Psoas muscle (tissue), 8 donors: Measurements from ENCODE around the gene ZNF580. TPM values are rescaled to one million over a fixed set of nuclear protein-coding genes. Genes with fewer than 3 reads are reported as not detected.

Experiments
- ATAC-seq, 4 donors: fragments of 200-7000 bp; cut with Tn5 transposase; one replicate each; pipeline ENCODE4 v1.9.1; 2020; ENCODE audit warnings: moderate library complexity in 3 of 4, mild to moderate bottlenecking in 2 of 4
- DNase-seq, 2 donors: peaks; one replicate each; pipeline ENCODE4 v3.0.0-alpha.2; 2020
- H3K27ac ChIP-seq: fragments of 200-600 bp; one replicate; pipeline ENCODE4 v1.8.0; 2022
- H3K27me3 ChIP-seq, 3 donors: fragments of 200-600 bp in 1 of 3; one replicate each; pipeline versions ENCODE4 v1.6.1 to v1.8.0; 2013 to 2022; ENCODE audit warnings: low read length in 2 of 3, mild to moderate bottlenecking in 2 of 3, moderate library complexity in 1 of 3; ENCODE audit not compliant: insufficient read depth in 3 of 3
- H3K36me3 ChIP-seq, 2 donors: fragments of 200-600 bp in 1 of 2; one replicate each; pipeline versions ENCODE4 v1.6.1 to v1.8.0; 2013 to 2022; ENCODE audit warnings: low read depth in 1 of 2, mild to moderate bottlenecking in 1 of 2, moderate library complexity in 1 of 2; ENCODE audit not compliant: insufficient read depth in 1 of 2
- H3K4me1 ChIP-seq: fragments of 200-600 bp; one replicate; pipeline ENCODE4 v1.8.0; 2022
- H3K4me3 ChIP-seq: fragments of 200-600 bp; one replicate; pipeline ENCODE4 v1.8.0; 2022; ENCODE audit warnings: mild to moderate bottlenecking
- H3K9me3 ChIP-seq: fragments of 200-600 bp; one replicate; pipeline ENCODE4 v1.8.0; 2022
- WGBS, 3 donors: extraction: QIAGEN DNeasy Blood & Tissue Kit; methylation state at CpG; one replicate each; pipeline versions ENCODE4 v1.1.6 to v1.1.7; 2013; 5-methylcytosine and 5-hydroxymethylcytosine counted together
- intact Hi-C, 2 donors: fragments of 100-400 bp; cut with DNase I; formaldehyde crosslinking; loops; one replicate each; pipeline versions ENCODE4 v1.11.0 to v1.14.2; 2022
- polyA plus RNA-seq, 3 donors: library from polyadenylated mRNA; stranded (reverse); fragments of 200-250 nt; gene quantifications; one replicate each; pipeline ENCODE4 v1.2.3, GENCODE V29; 2013
- total RNA-seq, 4 donors: library from RNA; stranded (reverse); fragmentation: NEBNext Ultra II Directional in 2 of 4; extraction: Animal tissue kit (Norgen Biotek cat#: 25700) in 2 of 4; gene quantifications; one replicate each; pipeline versions ENCODE4 v1.2.1 to v1.2.4, GENCODE V29; 2021 to 2023
- TF ChIP-seq, protein P1 (sequence below): fragments of 200-600 bp; IDR thresholded peaks from one replicate; pipeline ENCODE4 v1.8.0; 2022; ENCODE audit warnings: antibody characterized with exemption
- donor health status: healthy with polysubstance abuse.
- donor health status: DM: no; HTN: no; CAD: no; lungs with moderate emphysema.
- donor health status: Bipolar disorder and iron deficiency.
- donor health status: healthy.
- donor health status: DM: yes; HTN: yes; CAD: no.
- donor health status: DM: no; HTN: no; CAD: no.
- donor health status: DM: no; HTN: no; CAD: no.
- donor health status: DM: yes; HTN: yes; CAD: no.

ZNF580 gene
- total and polyA plus RNA-seq, 7 donors, result 5.9 to 21.1 (median 13.5) TPM

DNA sequence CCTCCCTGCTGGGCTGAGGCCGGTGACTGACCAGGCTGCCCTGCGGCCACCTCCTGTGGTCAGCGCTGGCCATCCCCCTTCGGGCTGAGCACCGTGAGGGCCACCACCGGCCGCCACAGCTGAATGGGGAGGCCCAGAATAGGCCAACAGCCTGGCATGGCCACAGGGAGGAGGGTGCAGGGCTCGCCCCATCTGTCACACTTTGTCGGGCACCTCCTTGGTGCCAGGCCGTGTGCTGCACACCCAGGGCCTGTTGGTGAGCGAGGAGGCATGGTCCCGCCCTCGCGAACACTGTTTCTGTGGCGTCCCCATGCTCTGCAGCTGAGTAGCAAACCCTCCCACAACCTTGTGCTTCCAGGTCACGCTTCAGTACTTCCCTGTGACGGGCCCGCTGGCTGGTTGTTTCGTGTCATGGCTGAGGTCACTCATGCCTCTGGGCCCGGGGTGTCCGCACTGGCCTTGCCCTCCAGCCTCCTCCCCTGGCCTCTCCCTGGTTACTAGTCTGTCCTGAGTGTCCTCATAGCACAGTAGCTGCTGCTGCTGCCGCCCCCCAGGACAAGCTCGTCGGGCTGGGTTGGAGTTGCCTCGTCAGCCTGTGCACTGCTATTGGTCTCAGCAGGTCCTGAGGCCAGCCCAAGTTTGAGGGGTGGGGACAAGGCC, 49.4 kb downstream of the ZNF580 start:
- Histone ChIP-seq H3K9me3 (no peaks in the 10 kb centered on the region), H3K4me1 (no peaks in the 10 kb centered on the region), H3K36me3 (peaks cover under 1 to 84% of the 10 kb centered on the region in 2 donors), H3K27ac (no peak overlapping the region), H3K4me3 (no peak overlapping the region), H3K27me3 (no peaks in the 10 kb centered on the region)
- DNase-seq, result peak in 1 of 2 donors; percentile 41
- TF ChIP-seq, protein P1, sequence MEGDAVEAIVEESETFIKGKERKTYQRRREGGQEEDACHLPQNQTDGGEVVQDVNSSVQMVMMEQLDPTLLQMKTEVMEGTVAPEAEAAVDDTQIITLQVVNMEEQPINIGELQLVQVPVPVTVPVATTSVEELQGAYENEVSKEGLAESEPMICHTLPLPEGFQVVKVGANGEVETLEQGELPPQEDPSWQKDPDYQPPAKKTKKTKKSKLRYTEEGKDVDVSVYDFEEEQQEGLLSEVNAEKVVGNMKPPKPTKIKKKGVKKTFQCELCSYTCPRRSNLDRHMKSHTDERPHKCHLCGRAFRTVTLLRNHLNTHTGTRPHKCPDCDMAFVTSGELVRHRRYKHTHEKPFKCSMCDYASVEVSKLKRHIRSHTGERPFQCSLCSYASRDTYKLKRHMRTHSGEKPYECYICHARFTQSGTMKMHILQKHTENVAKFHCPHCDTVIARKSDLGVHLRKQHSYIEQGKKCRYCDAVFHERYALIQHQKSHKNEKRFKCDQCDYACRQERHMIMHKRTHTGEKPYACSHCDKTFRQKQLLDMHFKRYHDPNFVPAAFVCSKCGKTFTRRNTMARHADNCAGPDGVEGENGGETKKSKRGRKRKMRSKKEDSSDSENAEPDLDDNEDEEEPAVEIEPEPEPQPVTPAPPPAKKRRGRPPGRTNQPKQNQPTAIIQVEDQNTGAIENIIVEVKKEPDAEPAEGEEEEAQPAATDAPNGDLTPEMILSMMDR, result no peak
- WGBS, 3 donors, result 92 to 94% (median 94%) methylated on average over 25 of the region's 25 CpGs
- intact Hi-C loops, result no loop called here
- ATAC-seq, result no peak

DNA sequence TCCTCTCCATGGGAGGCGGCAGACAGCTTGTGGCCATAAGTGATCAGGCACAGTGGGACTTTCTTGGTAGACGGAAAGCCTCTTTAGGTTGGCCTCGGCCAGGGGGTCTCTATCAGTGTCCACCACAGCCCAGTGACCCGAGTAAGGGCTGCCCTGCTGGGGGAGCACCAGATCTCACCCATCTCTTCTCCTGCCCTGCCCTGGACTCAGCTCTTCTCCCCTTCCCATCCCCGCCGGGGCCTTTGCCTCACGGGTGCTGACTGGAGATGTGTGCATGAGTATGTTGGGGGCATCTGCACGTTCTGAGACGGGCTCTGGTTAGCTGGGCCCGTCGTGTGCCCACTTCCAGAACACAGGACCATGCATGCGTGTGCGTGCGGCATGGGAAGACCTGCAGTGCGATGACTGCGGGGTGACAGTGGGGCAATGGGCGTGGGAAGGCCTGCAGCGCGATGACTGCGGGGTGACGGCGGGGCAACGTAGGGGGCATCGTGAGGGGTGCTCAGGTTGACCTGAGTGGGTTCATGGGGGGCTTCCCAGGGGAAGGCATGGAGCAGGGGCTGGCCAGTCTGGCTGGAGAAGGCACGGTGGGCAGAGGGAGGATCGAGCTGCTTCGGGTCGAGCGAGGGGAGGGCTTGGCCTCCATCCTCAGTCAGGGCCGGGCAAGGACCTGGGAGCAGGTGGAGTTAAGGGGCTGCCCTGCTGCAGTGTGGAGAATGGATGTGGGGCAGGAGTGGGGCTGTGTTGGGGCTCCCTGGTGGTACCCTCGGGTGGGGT, 50.2 kb downstream of the ZNF580 start:
- Histone ChIP-seq H3K9me3 (no peaks in the 10 kb centered on the region), H3K4me3 (no peak overlapping the region), H3K27ac (no peak overlapping the region), H3K36me3 (peaks cover 2 to 84% of the 10 kb centered on the region in 2 donors), H3K27me3 (no peaks in the 10 kb centered on the region), H3K4me1 (no peaks in the 10 kb centered on the region)
- ATAC-seq (no peak), DNase-seq (peak in 1 of 2 donors; percentile 36)
- 90 to 94% (median 93%) methylated on average over 29 to 31 of the region's 31 CpGs for WGBS, 3 donors
- TF ChIP-seq, protein P1, result no peak
- intact Hi-C loops, result no loop called here

DNA sequence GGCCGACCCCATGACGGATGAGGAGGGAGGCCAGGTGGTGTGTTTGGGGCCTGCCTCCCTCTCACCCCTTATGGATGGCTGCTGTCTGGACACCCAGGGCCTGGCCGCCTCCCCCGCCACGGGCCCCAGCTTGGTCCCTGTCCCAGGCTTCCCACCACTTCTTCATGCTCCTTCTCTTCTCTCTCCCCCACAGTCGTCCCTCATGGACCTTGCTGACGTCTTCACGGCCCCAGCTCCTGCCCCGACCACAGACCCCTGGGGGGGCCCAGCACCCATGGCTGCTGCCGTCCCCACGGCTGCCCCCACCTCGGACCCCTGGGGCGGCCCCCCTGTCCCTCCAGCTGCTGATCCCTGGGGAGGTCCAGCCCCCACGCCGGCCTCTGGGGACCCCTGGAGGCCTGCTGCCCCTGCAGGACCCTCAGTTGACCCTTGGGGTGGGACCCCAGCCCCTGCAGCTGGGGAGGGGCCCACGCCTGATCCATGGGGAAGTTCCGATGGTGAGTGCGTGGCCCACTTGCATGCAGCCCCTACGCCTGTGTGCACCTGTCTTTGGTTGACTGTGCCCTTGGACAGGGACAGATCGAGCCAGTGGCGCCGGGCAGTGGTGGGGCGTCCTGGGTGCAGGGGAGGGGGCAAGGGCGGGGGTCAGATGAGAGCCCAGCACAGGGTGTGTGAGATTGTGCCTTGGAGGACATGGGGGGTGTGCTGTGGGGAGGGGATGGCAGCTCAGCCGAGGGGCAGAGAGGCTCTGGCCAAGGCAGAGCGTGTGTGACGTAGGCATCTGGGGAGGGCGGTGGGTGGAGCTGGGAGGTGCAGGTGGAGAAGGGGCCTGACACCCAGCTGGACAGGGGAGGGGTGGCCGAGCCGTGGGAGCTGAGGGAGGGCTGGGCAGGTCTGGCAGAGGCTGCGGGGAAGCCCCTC, 51.0 kb downstream of the ZNF580 start:
- intact Hi-C loops, result no loop called here
- Histone ChIP-seq H3K4me3 (no peak overlapping the region), H3K27me3 (no peaks in the 10 kb centered on the region), H3K36me3 (peaks cover 2 to 86% of the 10 kb centered on the region in 2 donors), H3K4me1 (no peaks in the 10 kb centered on the region), H3K27ac (no peak overlapping the region), H3K9me3 (no peaks in the 10 kb centered on the region)
- ATAC-seq, result no peak
- TF ChIP-seq, protein P1, result no peak
- WGBS, 3 donors, result 88 to 93% (median 90%) methylated on average over 19 to 31 of the region's 31 CpGs
- DNase-seq, result peak in 1 of 2 donors; percentile 39

DNA sequence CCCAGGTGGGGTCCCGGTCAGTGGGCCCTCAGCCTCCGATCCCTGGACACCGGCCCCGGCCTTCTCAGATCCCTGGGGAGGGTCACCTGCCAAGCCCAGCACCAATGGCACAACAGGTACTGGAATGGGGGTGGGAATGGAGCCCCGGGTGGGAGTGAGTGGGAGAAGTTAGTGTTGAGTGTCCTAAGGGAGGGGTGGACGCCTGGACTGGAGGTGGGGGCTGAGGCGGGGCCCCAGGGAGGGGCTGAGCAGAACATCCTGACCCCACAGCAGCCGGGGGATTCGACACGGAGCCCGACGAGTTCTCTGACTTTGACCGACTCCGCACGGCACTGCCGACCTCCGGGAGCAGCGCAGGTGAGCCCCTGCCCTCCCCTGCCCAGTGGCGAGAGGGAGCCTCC, 51.9 kb downstream of the ZNF580 start:
- WGBS, 3 donors, result 90 to 94% (median 93%) methylated on average over 18 to 19 of the region's 19 CpGs
- DNase-seq, result peak in 1 of 2 donors; percentile 36
- intact Hi-C loops, result no loop called here
- Histone ChIP-seq H3K9me3 (no peaks in the 10 kb centered on the region), H3K27me3 (no peaks in the 10 kb centered on the region), H3K36me3 (peaks cover 2 to 95% of the 10 kb centered on the region in 2 donors), H3K4me1 (no peaks in the 10 kb centered on the region), H3K4me3 (no peak overlapping the region), H3K27ac (no peak overlapping the region)
- TF ChIP-seq, protein P1, result no peak
- ATAC-seq, result no peak

Other genes starting within 250 kb of the ZNF580 start
- 10 to 100 TPM; 15.4 to 26.7 (median 21.2) TPM for gene UBE2S, start 233.2 kb upstream of the ZNF580 start, total RNA-seq
- 10 to 100 TPM in 2 of 3 donors, 1 to 10 TPM in 1; 5.6 to 22.8 (median 16.6) TPM for gene UBE2S, start 233.2 kb upstream of the ZNF580 start, polyA plus RNA-seq
- not detected for gene SHISA7, start 197.7 kb upstream of the ZNF580 start, total RNA-seq
- under 1 TPM in 1 of 3 donors, not detected in 2; 0.01 TPM for gene SHISA7, start 197.7 kb upstream of the ZNF580 start, polyA plus RNA-seq
- 10 to 100 TPM; 32.0 to 78.0 (median 48.1) TPM for gene ISOC2, start 179.4 kb upstream of the ZNF580 start, total RNA-seq
- gene ISOC2, start 179.4 kb upstream of the ZNF580 start, polyA plus RNA-seq, result 100 to 1,000 TPM in 2 of 3 donors, 10 to 100 TPM in 1; 78.7 to 177 (median 109) TPM
- gene C19orf85, start 176.3 kb upstream of the ZNF580 start, total RNA-seq, result not detected
- not detected for gene C19orf85, start 176.3 kb upstream of the ZNF580 start, polyA plus RNA-seq
- 10 to 100 TPM in 2 of 4 donors, 1 to 10 TPM in 2; 5.9 to 14.3 (median 11.5) TPM for gene ZNF628, start 164.4 kb upstream of the ZNF580 start, total RNA-seq
- gene ZNF628, start 164.4 kb upstream of the ZNF580 start, polyA plus RNA-seq, result 10 to 100 TPM; 11.8 to 12.4 (median 12.2) TPM
- gene NAT14, start 155.8 kb upstream of the ZNF580 start, total RNA-seq, result 1 to 10 TPM; 2.6 to 6.3 (median 4.5) TPM
- gene NAT14, start 155.8 kb upstream of the ZNF580 start, polyA plus RNA-seq, result 1 to 10 TPM; 2.0 to 4.2 (median 3.6) TPM
- gene SSC5D, start 152.6 kb upstream of the ZNF580 start, total RNA-seq, result 1 to 10 TPM; 1.2 to 4.6 (median 1.9) TPM
- gene SSC5D, start 152.6 kb upstream of the ZNF580 start, polyA plus RNA-seq, result under 1 TPM; 0.11 to 0.35 (median 0.16) TPM
- gene SBK2, start 103.9 kb upstream of the ZNF580 start, total RNA-seq, result 10 to 100 TPM in 1 of 4 donors, 1 to 10 TPM in 2, under 1 TPM in 1; 0.59 to 13.4 (median 3.7) TPM
- 1 to 10 TPM in 1 of 3 donors, under 1 TPM in 2; 0.14 to 1.1 (median 0.91) TPM for gene SBK2, start 103.9 kb upstream of the ZNF580 start, polyA plus RNA-seq
- gene SBK3, start 95.5 kb upstream of the ZNF580 start, total RNA-seq, result 10 to 100 TPM in 2 of 4 donors, 1 to 10 TPM in 1, under 1 TPM in 1; 0.79 to 30.8 (median 7.6) TPM
- gene SBK3, start 95.5 kb upstream of the ZNF580 start, polyA plus RNA-seq, result 10 to 100 TPM in 1 of 3 donors, 1 to 10 TPM in 2; 5.4 to 10.6 (median 7.9) TPM
- gene ZNF579, start 60.2 kb upstream of the ZNF580 start, total RNA-seq, result 10 to 100 TPM; 21.8 to 81.6 (median 29.5) TPM
- gene ZNF579, start 60.2 kb upstream of the ZNF580 start, polyA plus RNA-seq, result 10 to 100 TPM in 2 of 3 donors, 1 to 10 TPM in 1; 4.2 to 22.9 (median 14.2) TPM
- 10 to 100 TPM in 3 of 4 donors, 1 to 10 TPM in 1; 9.9 to 23.7 (median 13.2) TPM for gene FIZ1, start 41.5 kb upstream of the ZNF580 start, total RNA-seq
- 10 to 100 TPM; 10.8 to 12.1 (median 11.5) TPM for gene FIZ1, start 41.5 kb upstream of the ZNF580 start, polyA plus RNA-seq
- gene ZNF524, start 40.7 kb upstream of the ZNF580 start, total RNA-seq, result 10 to 100 TPM; 21.4 to 32.0 (median 24.5) TPM
- gene ZNF524, start 40.7 kb upstream of the ZNF580 start, polyA plus RNA-seq, result 10 to 100 TPM; 38.6 to 52.5 (median 41.4) TPM
- gene ZNF865, start 35.4 kb upstream of the ZNF580 start, total RNA-seq, result 10 to 100 TPM; 17.1 to 40.4 (median 25.0) TPM
- gene ZNF865, start 35.4 kb upstream of the ZNF580 start, polyA plus RNA-seq, result 10 to 100 TPM; 11.1 to 20.3 (median 19.3) TPM
- 10 to 100 TPM in 3 of 4 donors, 1 to 10 TPM in 1; 9.0 to 22.2 (median 11.4) TPM for gene ZNF784, start 16.4 kb upstream of the ZNF580 start, total RNA-seq
- gene ZNF784, start 16.4 kb upstream of the ZNF580 start, polyA plus RNA-seq, result 10 to 100 TPM in 1 of 3 donors, 1 to 10 TPM in 2; 4.9 to 14.9 (median 7.3) TPM
- gene ZNF581, start 2.6 kb downstream of the ZNF580 start, total RNA-seq, result 10 to 100 TPM; 10.2 to 14.5 (median 10.6) TPM
- 10 to 100 TPM; 14.6 to 18.6 (median 17.5) TPM for gene ZNF581, start 2.6 kb downstream of the ZNF580 start, polyA plus RNA-seq
- gene CCDC106, start 7.2 kb downstream of the ZNF580 start, total RNA-seq, result 10 to 100 TPM in 2 of 4 donors, 1 to 10 TPM in 2; 8.0 to 12.0 (median 10.4) TPM
- gene CCDC106, start 7.2 kb downstream of the ZNF580 start, polyA plus RNA-seq, result 10 to 100 TPM in 2 of 3 donors, 1 to 10 TPM in 1; 4.4 to 11.8 (median 10.0) TPM
- gene U2AF2, start 14.0 kb downstream of the ZNF580 start, total RNA-seq, result 10 to 100 TPM; 58.8 to 85.2 (median 78.2) TPM
- gene U2AF2, start 14.0 kb downstream of the ZNF580 start, polyA plus RNA-seq, result 100 to 1,000 TPM in 1 of 3 donors, 10 to 100 TPM in 2; 54.1 to 116 (median 55.1) TPM
- 100 to 1,000 TPM; 113 to 134 (median 125) TPM for gene EPN1, start 34.2 kb downstream of the ZNF580 start, total RNA-seq
- gene EPN1, start 34.2 kb downstream of the ZNF580 start, polyA plus RNA-seq, result 100 to 1,000 TPM; 117 to 211 (median 145) TPM
- gene NLRP9, start 97.4 kb downstream of the ZNF580 start, total RNA-seq, result not detected
- not detected for gene NLRP9, start 97.4 kb downstream of the ZNF580 start, polyA plus RNA-seq
- gene RFPL4A, start 118.1 kb downstream of the ZNF580 start, total RNA-seq, result not detected
- not detected for gene RFPL4A, start 118.1 kb downstream of the ZNF580 start, polyA plus RNA-seq
- not detected for gene RFPL4AL1, start 128.1 kb downstream of the ZNF580 start, total RNA-seq
- gene RFPL4AL1, start 128.1 kb downstream of the ZNF580 start, polyA plus RNA-seq, result not detected
- not detected for gene NLRP11, start 191.0 kb downstream of the ZNF580 start, total RNA-seq
- not detected for gene NLRP11, start 191.0 kb downstream of the ZNF580 start, polyA plus RNA-seq
- gene NLRP4, start 195.5 kb downstream of the ZNF580 start, total RNA-seq, result not detected
- gene NLRP4, start 195.5 kb downstream of the ZNF580 start, polyA plus RNA-seq, result not detected